Spinal cord (tissue), 10 donors: Measurements from ENCODE around the gene SLC16A10. TPM values are rescaled to one million over a fixed set of nuclear protein-coding genes. Genes with fewer than 3 reads are reported as not detected.

Experiments used
- DNase-seq, 6 donors: peaks; one replicate each; pipeline versions ENCODE4 v3.0.0 to v3.0.0-alpha.2; 2013 to 2015; ENCODE audit warnings: low spot score in 6 of 6, low read depth in 4 of 6
- H3K27ac ChIP-seq: one replicate; pipeline ENCODE4 v1.5.1; 2013; ENCODE audit warnings: low read depth, low read length, control low read depth
- H3K27me3 ChIP-seq: one replicate; pipeline ENCODE4 v1.6.1; 2013; ENCODE audit warnings: low read length; ENCODE audit not compliant: control insufficient read depth, insufficient read depth
- H3K36me3 ChIP-seq: one replicate; pipeline ENCODE4 v1.6.1; 2013; ENCODE audit warnings: low read length; ENCODE audit not compliant: control insufficient read depth, insufficient read depth
- H3K4me1 ChIP-seq: one replicate; pipeline ENCODE4 v1.6.1; 2013; ENCODE audit warnings: low read length; ENCODE audit not compliant: control insufficient read depth, insufficient read depth
- H3K4me3 ChIP-seq: one replicate; pipeline ENCODE4 v1.5.1; 2013; ENCODE audit warnings: low read depth, low read length, control low read depth
- H3K9me3 ChIP-seq: one replicate; pipeline ENCODE4 v1.6.1; 2013; ENCODE audit warnings: low read length; ENCODE audit not compliant: control insufficient read depth, insufficient read depth
- WGBS: methylation state at CpG from one replicate; pipeline ENCODE4 v1.1.5; 2013; ENCODE audit warnings: missing lambda C conversion rate; ENCODE audit not compliant: insufficient coverage; 5-methylcytosine and 5-hydroxymethylcytosine counted together
- polyA plus RNA-seq, 2 donors: library from polyadenylated mRNA; unstranded; fragments of 120-200 nt; gene quantifications; one replicate each; pipeline ENCODE4 v1.2.1, GENCODE V29; 2013; ENCODE audit not compliant: insufficient read length in 2 of 2
- total RNA-seq, 2 donors: library from RNA; depleted of rRNA in 1 of 2; stranded (reverse); fragments of 120-200 nt in 1 of 2; fragments of >200 nt in 1 of 2; gene quantifications; one replicate each; pipeline versions ENCODE4 v1.2.3 to v1.2.4, GENCODE V29; 2013 to 2014
- donor health status: healthy.

Gene SLC16A10
- total and polyA plus RNA-seq, 4 donors, result 3.4 to 15.2 (median 9.9) TPM

- Histone ChIP-seq H3K36me3 (no peaks in the 10 kb centered on the region), H3K4me3 (no peak overlapping the region), H3K9me3 (no peaks in the 10 kb centered on the region), H3K4me1 (no peaks in the 10 kb centered on the region), H3K27ac (no peak overlapping the region), H3K27me3 (no peaks in the 10 kb centered on the region)
- no CpG with 5 or more reads among the region's 1 CpG for WGBS
- DNase-seq, result no peak
Measured at GRCh38 chr6:111107589-111107988, 20.3 kb downstream of the SLC16A10 start.

- Histone ChIP-seq H3K27ac (no peak overlapping the region), H3K9me3 (no peaks in the 10 kb centered on the region), H3K27me3 (no peaks in the 10 kb centered on the region), H3K4me3 (no peak overlapping the region), H3K36me3 (no peaks in the 10 kb centered on the region), H3K4me1 (no peaks in the 10 kb centered on the region)
- no peak for DNase-seq
- WGBS, result 90% methylated on average over 3 of the region's 3 CpGs
Measured at GRCh38 chr6:111110036-111110435, 22.7 kb downstream of the SLC16A10 start.

GRCh38 chr6:111113336-111114086, 26.2 kb downstream of the SLC16A10 start:
- Histone ChIP-seq H3K4me3 (no peak overlapping the region), H3K36me3 (no peaks in the 10 kb centered on the region), H3K9me3 (no peaks in the 10 kb centered on the region), H3K27me3 (no peaks in the 10 kb centered on the region), H3K4me1 (no peaks in the 10 kb centered on the region), H3K27ac (no peak overlapping the region)
- 24% methylated on average over 6 of the region's 7 CpGs for WGBS
- peak in 4 of 6 donors; percentile 12 to 74 (median 39) for DNase-seq

GRCh38 chr6:111114087-111114443, 26.8 kb downstream of the SLC16A10 start:
- DNase-seq, result no peak
- no CpG with 5 or more reads among the region's 2 CpGs for WGBS
- Histone ChIP-seq H3K4me3 (no peak overlapping the region), H3K36me3 (no peaks in the 10 kb centered on the region), H3K9me3 (no peaks in the 10 kb centered on the region), H3K27ac (no peak overlapping the region), H3K27me3 (no peaks in the 10 kb centered on the region), H3K4me1 (no peaks in the 10 kb centered on the region)

GRCh38 chr6:111114482-111114881, 27.2 kb downstream of the SLC16A10 start:
- no peaks in the 10 kb centered on the region for H3K36me3 ChIP-seq
- DNase-seq, result no peak
- H3K27me3 ChIP-seq, result no peaks in the 10 kb centered on the region
- no peaks in the 10 kb centered on the region for H3K9me3 ChIP-seq
- no peak overlapping the region for H3K4me3 ChIP-seq
- no CpG with 5 or more reads among the region's 1 CpG for WGBS
- no peak overlapping the region for H3K27ac ChIP-seq
- H3K4me1 ChIP-seq, result no peaks in the 10 kb centered on the region

- Histone ChIP-seq H3K4me1 (no peaks in the 10 kb centered on the region), H3K36me3 (no peaks in the 10 kb centered on the region), H3K9me3 (no peaks in the 10 kb centered on the region), H3K27me3 (no peaks in the 10 kb centered on the region), H3K4me3 (no peak overlapping the region), H3K27ac (no peak overlapping the region)
- no peak for DNase-seq
- no CpG with 5 or more reads among the region's 2 CpGs for WGBS
Measured at GRCh38 chr6:111118826-111119225, 31.5 kb downstream of the SLC16A10 start.

GRCh38 chr6:111119571-111120329, 32.4 kb downstream of the SLC16A10 start:
- no peak overlapping the region for H3K27ac ChIP-seq
- no peaks in the 10 kb centered on the region for H3K27me3 ChIP-seq
- DNase-seq, result no peak
- H3K4me3 ChIP-seq, result no peak overlapping the region
- no peaks in the 10 kb centered on the region for H3K9me3 ChIP-seq
- no peaks in the 10 kb centered on the region for H3K36me3 ChIP-seq
- no CpG with 5 or more reads among the region's 2 CpGs for WGBS
- no peaks in the 10 kb centered on the region for H3K4me1 ChIP-seq

- H3K4me3 ChIP-seq, result no peak overlapping the region
- H3K27ac ChIP-seq, result no peak overlapping the region
- no peaks in the 10 kb centered on the region for H3K36me3 ChIP-seq
- 87% methylated on average over 3 of the region's 4 CpGs for WGBS
- no peaks in the 10 kb centered on the region for H3K4me1 ChIP-seq
- DNase-seq, result no peak
- H3K27me3 ChIP-seq, result no peaks in the 10 kb centered on the region
- H3K9me3 ChIP-seq, result no peaks in the 10 kb centered on the region
Measured at GRCh38 chr6:111121789-111122350, 34.6 kb downstream of the SLC16A10 start.

- WGBS, result 92% methylated on average over 2 of the region's 7 CpGs
- H3K9me3 ChIP-seq, result no peaks in the 10 kb centered on the region
- no peak overlapping the region for H3K27ac ChIP-seq
- H3K4me1 ChIP-seq, result no peaks in the 10 kb centered on the region
- no peak for DNase-seq
- H3K36me3 ChIP-seq, result no peaks in the 10 kb centered on the region
- no peak overlapping the region for H3K4me3 ChIP-seq
- no peaks in the 10 kb centered on the region for H3K27me3 ChIP-seq
Measured at GRCh38 chr6:111122458-111123286, 35.4 kb downstream of the SLC16A10 start.
